ENCODE results near the gene MBD3L3. TPM values are rescaled to one million over a fixed set of nuclear protein-coding genes. Genes with fewer than 3 reads are reported as not detected.
"Not testable (repeated sequence)": the region's sequence is repeated elsewhere in the genome, so short reads cannot be mapped to it uniquely, and the experiment has no call there.

Gene MBD3L3
- total RNA-seq, 2 experiments from 2014 or later: not detected

DNA sequence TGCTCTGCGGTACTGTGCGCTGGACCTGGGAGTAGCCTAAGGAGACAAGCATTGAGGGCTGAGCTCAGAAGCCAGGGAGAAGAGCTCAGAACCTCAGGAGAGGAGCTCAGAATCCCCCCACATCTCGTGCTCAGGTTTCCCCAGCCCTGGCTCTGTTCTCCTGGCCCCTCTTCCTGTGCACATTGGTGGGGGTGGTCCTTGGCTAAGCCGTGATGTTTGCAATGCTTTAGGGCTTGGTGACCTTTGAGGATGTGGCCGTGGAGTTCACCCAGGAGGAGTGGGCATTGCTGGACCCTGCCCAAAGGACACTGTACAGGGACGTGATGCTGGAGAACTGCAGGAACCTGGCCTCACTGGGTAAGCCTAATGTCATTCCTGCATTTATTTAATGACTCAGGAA lies 17.7 kb upstream of the MBD3L3 start:
- no peak for ATAC-seq
- H3K4me1 Mint-ChIP-seq (ENCODE audit: low read depth): peaks cover 5% of the 10 kb centered on the region
- CTCF ChIA-PET: no interaction called here

DNA sequence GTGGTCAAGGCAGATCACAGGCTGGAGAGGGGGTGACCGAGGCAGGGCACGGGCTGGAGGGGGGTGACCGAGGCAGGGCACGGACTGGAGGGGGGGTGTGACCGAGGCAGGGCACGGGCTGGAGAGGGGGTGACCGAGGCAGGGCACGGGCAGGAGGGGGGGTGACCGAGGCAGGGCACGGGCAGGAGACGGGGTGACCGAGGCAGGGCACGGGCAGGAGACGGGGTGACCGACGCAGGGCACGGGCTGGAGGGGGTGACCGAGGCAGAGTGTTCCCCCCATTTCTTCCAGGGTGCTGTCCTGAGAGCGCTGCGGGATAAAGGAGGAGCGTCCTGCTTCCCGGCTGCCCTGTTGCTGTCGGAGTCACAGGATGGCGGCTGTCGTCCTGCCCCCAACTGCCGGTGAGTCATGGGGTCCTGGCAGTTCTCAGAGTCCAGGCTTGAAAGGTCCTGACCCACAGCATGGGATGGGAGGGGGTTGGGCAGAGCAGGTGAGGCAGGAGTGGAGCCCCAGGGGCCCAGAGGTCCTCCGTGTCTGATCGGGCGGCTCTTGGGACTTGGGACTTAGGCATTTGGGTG lies 16.3 kb upstream of the MBD3L3 start:
- H3K9me3 Mint-ChIP-seq (ENCODE audit: insufficient read depth): peaks cover 23% of the 10 kb centered on the region
- no peak for DNase-seq
- no peak for ATAC-seq
- peaks cover 88% of the 10 kb centered on the region for H3K36me3 Mint-ChIP-seq (ENCODE audit: low read depth)
- CTCF ChIA-PET: no interaction called here
- POLR2A ChIA-PET: no interaction called here
- H3K4me1 Mint-ChIP-seq (ENCODE audit: low read depth): peaks cover 15% of the 10 kb centered on the region
- H3K27me3 Mint-ChIP-seq (ENCODE audit: low read depth): no peaks in the 10 kb centered on the region
- no peak overlapping the region for H3K27ac Mint-ChIP-seq
- H3K4me3 Mint-ChIP-seq: no peak overlapping the region

More for the DNA sequence above, 17.7 kb upstream of the MBD3L3 start:
- no peak overlapping the region for H3K4me3 Mint-ChIP-seq
- H3K9me3 Mint-ChIP-seq (ENCODE audit: insufficient read depth): peaks cover 33% of the 10 kb centered on the region
- H3K27me3 Mint-ChIP-seq (ENCODE audit: low read depth): no peaks in the 10 kb centered on the region
- no peak for DNase-seq
- no peak overlapping the region for H3K27ac Mint-ChIP-seq
- POLR2A ChIA-PET: no interaction called here
- peaks cover 89% of the 10 kb centered on the region for H3K36me3 Mint-ChIP-seq (ENCODE audit: low read depth)

DNA sequence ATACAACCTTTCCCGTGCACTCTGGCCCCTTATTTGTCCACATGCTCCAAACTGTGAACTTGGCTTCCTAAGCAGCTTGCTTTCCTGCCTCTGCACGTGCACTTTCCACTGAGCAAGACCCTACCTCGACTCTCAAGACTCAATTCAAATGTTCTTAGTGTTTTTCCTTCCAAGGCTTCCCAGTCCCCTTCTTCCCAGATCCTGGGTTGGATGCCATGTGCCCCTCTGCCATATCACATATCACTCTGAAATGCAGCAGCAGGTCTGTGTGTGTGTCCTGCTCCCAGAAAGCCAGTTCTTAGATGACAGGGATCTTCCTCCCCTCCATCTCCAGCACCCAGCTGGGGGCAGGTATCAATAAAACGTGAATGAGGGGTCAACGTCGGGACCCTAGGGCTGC lies 14.1 kb upstream of the MBD3L3 start:
- POLR2A ChIA-PET: no interaction called here
- no peaks in the 10 kb centered on the region for H3K27me3 Mint-ChIP-seq (ENCODE audit: low read depth)
- H3K36me3 Mint-ChIP-seq (ENCODE audit: low read depth): peaks cover 67% of the 10 kb centered on the region
- CTCF ChIA-PET: interaction anchor here (0.8 kb wide), 1 partner anchor 123 kb away, joined by 3 read pairs; no protein-coding TSS in a partner anchor
- H3K4me3 Mint-ChIP-seq: no peak overlapping the region
- peaks cover 20% of the 10 kb centered on the region for H3K4me1 Mint-ChIP-seq (ENCODE audit: low read depth)
- H3K27ac Mint-ChIP-seq: no peak overlapping the region
- H3K9me3 Mint-ChIP-seq (ENCODE audit: insufficient read depth): peaks cover 5% of the 10 kb centered on the region
- DNase-seq (no peak), ATAC-seq (no peak)

DNA sequence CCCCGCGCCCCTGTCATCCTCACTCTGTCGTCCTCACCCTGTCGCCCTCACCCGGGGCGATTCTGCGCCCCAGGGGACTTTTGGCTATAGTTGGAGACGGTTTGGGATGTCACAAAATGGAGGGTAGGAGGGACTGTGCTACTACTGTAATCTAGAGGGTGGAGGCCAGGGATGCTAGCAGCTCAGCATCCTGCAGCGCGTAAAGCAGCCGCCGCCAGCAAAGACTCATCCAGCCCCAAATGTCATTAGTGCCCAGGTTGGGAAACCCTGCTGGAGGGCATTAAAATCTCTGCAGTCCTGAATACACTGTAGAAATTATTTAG lies 11.4 kb upstream of the MBD3L3 start:
- ATAC-seq (no peak), DNase-seq (no peak)
- ChIA-PET POLR2A (interaction anchor here (0.5 to 2.8 kb wide), 10 partner anchors 10 to 279 kb away, joined by 3 to 23 read pairs (median 3); partner anchors contain the start of gene ARHGEF18), CTCF (interaction anchor here (1.2 to 1.5 kb wide), 6 partner anchors 14 to 282 kb away, joined by 3 to 6 read pairs (median 4); no protein-coding TSS in a partner anchor)
- Mint-ChIP-seq H3K4me1 (ENCODE audit: low read depth) (peaks cover 20% of the 10 kb centered on the region), H3K4me3 (peak overlapping the region; percentile 92), H3K36me3 (ENCODE audit: low read depth) (peaks cover 41% of the 10 kb centered on the region), H3K27me3 (ENCODE audit: low read depth) (no peaks in the 10 kb centered on the region), H3K9me3 (ENCODE audit: insufficient read depth) (no peaks in the 10 kb centered on the region), H3K27ac (peak overlapping the region; percentile 97)

DNA sequence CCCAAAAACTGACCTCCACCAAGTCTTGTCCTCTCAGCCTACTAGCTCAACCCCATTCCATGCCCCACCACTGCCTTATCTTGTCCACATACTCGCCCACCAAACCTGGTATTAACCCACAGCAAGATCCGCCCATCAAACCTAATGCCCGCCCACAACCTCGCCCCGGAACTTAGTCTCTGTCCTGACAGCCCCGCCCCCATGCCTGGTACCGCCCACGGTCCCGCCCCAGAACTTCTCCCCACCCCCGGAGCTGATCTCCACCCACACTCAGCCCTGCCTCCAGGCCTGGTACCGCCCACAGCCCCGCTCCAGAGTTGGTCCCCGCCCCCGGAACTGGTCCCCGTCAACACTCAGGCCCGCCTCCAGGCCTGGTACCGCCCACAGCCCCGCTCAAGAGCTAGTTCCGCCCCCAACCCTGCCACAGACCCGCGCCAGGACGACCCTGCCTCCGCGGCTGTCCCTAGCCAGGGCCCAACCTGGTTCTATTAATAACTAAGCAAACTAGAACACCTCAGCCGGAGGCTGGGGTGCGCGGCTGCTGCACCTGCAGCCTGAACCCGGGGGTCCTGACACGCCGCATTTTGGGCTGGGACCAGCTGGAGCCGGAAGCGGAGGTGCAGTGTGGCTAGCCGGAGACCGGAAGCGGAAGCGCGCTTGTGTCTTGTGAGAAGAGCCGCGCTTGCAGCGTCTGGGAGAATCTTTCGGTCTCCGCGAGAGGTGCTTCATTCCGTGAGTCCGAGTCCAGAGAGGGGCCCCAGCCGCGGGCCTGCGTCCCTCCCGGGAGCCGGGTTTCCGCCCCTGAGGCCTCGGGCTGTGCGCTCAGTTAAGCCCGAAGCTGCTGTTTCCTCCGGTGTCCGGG lies 10.8 kb upstream of the MBD3L3 start, which contains the start of gene ZNF557:
ZNF557 (plus strand) TSS at position 662 of the 862 bp plus-strand sequence. CDS start 5,372 bp downstream, outside the sequence.
- H3K36me3 Mint-ChIP-seq (ENCODE audit: low read depth): peaks cover 35% of the 10 kb centered on the region
- H3K27ac Mint-ChIP-seq: peak within 1 kb of the TSS; percentile 97
- H3K9me3 Mint-ChIP-seq (ENCODE audit: insufficient read depth): no peaks in the 10 kb centered on the region
- peak; percentile 96 for ATAC-seq
- DNase-seq: peak; percentile 99
- peak within 1 kb of the TSS; percentile 92 for H3K4me3 Mint-ChIP-seq
- H3K4me1 Mint-ChIP-seq (ENCODE audit: low read depth): peaks cover 18% of the 10 kb centered on the region
- POLR2A ChIA-PET: interaction anchor here (0.6 to 2.8 kb wide), 10 partner anchors 11 to 874 kb away, joined by 3 to 23 read pairs (median 3); partner anchors contain the start of genes ARHGEF18 and TIMM44
- H3K27me3 Mint-ChIP-seq (ENCODE audit: low read depth): no peaks in the 10 kb centered on the region
- CTCF ChIA-PET: interaction anchor here (0.9 to 1.5 kb wide), 9 partner anchors 14 to 330 kb away, joined by 3 to 6 read pairs (median 3); no protein-coding TSS in a partner anchor

DNA sequence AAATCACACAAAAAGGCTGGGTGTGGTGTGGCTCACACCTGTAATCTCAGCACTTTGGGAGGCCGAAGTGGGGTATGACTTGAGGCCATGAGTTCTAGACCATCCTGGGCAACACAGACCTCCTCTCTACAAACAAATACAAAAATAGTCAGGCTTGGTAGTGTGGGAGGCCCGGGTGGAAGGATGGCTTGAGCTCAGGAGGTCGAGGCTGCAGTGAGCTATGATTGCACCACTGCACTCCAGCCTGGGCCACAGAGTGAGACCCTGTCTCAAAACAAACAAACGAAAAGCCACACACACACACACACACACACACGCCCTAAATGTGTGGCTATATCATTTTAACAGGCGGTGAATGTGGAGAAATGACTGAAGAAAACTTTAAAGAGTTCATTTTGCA lies 10.1 kb upstream of the MBD3L3 start:
- peaks cover 17% of the 10 kb centered on the region for H3K4me1 Mint-ChIP-seq (ENCODE audit: low read depth)
- ChIA-PET POLR2A (interaction anchor here (0.7 to 2.8 kb wide), 3 partner anchors 31 to 875 kb away, joined by 3 to 23 read pairs (median 3); partner anchors contain the start of gene TIMM44), CTCF (interaction anchor here (0.9 to 1.5 kb wide), 7 partner anchors 15 to 330 kb away, joined by 3 to 6 read pairs (median 3); no protein-coding TSS in a partner anchor)
- peak overlapping the region; percentile 97 for H3K27ac Mint-ChIP-seq
- H3K9me3 Mint-ChIP-seq (ENCODE audit: insufficient read depth): no peaks in the 10 kb centered on the region
- peaks cover 28% of the 10 kb centered on the region for H3K36me3 Mint-ChIP-seq (ENCODE audit: low read depth)
- peak overlapping the region; percentile 92 for H3K4me3 Mint-ChIP-seq
- DNase-seq (no peak), ATAC-seq (no peak)
- H3K27me3 Mint-ChIP-seq (ENCODE audit: low read depth): no peaks in the 10 kb centered on the region

DNA sequence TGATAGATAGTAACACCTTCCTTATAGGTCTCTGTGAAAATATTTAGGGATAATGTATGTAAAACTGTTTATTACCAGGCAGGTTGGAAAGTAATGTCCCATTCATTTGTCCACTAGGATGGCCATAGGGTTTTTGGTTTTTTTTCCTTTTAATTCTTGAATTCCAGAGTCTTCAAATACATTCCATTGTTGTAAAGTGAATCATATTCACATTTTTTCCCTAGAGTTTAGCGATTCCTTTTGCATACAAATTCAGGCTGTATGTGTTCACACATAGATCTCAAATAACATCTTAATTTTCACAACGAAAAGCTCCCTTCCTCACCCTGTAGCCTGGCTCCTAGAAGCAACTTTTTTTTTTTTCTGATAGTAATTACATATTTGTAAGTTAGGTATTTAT lies 9.2 kb upstream of the MBD3L3 start:
- Mint-ChIP-seq H3K36me3 (ENCODE audit: low read depth) (peaks cover 22% of the 10 kb centered on the region), H3K4me3 (no peak overlapping the region), H3K9me3 (ENCODE audit: insufficient read depth) (no peaks in the 10 kb centered on the region), H3K27me3 (ENCODE audit: low read depth) (no peaks in the 10 kb centered on the region), H3K4me1 (ENCODE audit: low read depth) (peaks cover 17% of the 10 kb centered on the region), H3K27ac (no peak overlapping the region)
- no peak for ATAC-seq
- DNase-seq: no peak
- CTCF ChIA-PET: interaction anchor here (0.6 kb wide), 1 partner anchor 296 kb away, joined by 3 read pairs; no protein-coding TSS in a partner anchor
- POLR2A ChIA-PET: interaction anchor here (0.7 kb wide), 1 partner anchor 125 kb away, joined by 3 read pairs; no protein-coding TSS in a partner anchor

DNA sequence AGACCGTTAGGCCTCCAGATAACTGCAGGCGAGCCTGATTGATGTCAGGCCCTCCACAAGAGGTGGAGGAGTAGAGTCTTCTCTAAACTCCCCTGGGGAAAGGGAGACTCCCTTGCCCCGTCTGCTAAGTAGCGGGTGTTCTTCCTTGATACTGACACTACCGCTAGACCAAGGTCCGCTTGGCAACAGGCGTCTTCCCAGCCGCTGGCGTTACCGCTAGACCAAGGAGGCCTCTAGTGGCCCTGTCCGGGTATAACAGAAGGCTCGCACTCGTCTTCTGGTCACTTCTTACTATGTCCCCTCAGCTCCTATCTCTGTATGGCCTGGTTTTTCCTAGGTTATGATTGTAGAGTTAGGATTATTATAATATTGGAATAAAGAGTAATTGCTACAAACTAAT lies 8.6 kb upstream of the MBD3L3 start:
- CTCF ChIA-PET: interaction anchor here (0.6 kb wide), 1 partner anchor 296 kb away, joined by 3 read pairs; no protein-coding TSS in a partner anchor

DNA sequence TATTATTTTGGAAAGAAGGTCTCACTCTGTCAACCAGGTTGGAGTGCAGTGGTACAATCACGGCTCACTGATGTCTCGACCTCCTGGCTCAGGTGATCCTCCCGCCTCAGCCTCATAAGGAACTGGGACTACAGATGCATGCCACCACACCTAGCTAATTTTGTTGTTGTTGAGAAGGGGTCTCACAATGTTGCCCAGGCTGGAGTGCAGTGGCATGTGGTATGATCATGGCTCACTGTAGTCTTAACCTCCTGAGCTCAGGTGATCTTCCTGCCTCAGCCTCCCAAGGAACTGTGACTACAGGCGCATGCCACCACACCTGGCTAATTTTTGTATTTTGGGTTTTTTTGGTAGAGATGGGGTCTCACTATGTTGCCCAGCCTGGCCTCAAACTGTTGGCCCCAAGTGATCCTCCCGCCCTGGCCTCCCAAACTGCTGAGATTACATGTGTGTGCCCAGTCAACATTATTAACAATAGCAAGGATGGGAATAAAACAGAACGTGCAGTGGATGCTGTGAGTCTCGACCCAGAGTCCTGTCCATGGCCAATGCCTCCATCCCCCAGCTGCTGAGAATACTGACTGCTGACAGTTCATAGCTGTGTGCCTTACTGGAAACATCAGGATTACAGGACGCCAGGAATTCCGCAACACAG lies 5.4 kb upstream of the MBD3L3 start:
- ChIA-PET CTCF (no interaction called here), POLR2A (no interaction called here)
- peak; percentile 37 for DNase-seq
- peak; percentile 61 for ATAC-seq
- Mint-ChIP-seq H3K27ac (no peak overlapping the region), H3K4me3 (no peak overlapping the region), H3K4me1 (ENCODE audit: low read depth) (peaks cover 3% of the 10 kb centered on the region), H3K9me3 (ENCODE audit: insufficient read depth) (no peaks in the 10 kb centered on the region), H3K36me3 (ENCODE audit: low read depth) (no peaks in the 10 kb centered on the region), H3K27me3 (ENCODE audit: low read depth) (no peaks in the 10 kb centered on the region)

More for the DNA sequence above, 8.6 kb upstream of the MBD3L3 start:
- not testable (repeated sequence) for H3K27ac Mint-ChIP-seq; H3K4me3 Mint-ChIP-seq; H3K9me3 Mint-ChIP-seq (ENCODE audit: insufficient read depth); H3K27me3 Mint-ChIP-seq (ENCODE audit: low read depth); ATAC-seq; DNase-seq
- Mint-ChIP-seq H3K4me1 (ENCODE audit: low read depth) (peaks cover 17% of the 10 kb centered on the region), H3K36me3 (ENCODE audit: low read depth) (peaks cover 16% of the 10 kb centered on the region)
- POLR2A ChIA-PET: interaction anchor here (0.7 kb wide), 1 partner anchor 124 kb away, joined by 3 read pairs; no protein-coding TSS in a partner anchor

DNA sequence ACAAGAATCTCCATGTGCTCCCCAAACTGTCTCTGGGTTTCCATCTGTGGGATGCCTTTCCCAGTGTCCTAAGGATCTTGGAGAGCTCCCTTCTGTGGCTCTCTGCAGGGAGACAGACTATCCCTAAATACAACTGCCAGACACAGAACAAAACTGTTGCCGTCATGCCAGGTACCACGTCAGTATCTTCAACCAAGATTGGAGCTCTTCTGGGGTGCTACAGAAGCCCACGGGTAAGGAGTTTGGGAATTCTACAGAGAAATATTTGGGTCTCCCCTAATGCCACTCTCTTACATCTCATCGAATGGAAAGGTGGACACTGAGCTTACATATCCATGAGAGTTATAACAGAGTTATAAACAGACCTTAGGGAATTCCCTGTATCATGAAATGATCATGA lies 4.9 kb upstream of the MBD3L3 start:
- H3K4me3 Mint-ChIP-seq: no peak overlapping the region
- POLR2A ChIA-PET: no interaction called here
- no peaks in the 10 kb centered on the region for H3K36me3 Mint-ChIP-seq (ENCODE audit: low read depth)
- peak; percentile 43 for ATAC-seq
- no peaks in the 10 kb centered on the region for H3K9me3 Mint-ChIP-seq (ENCODE audit: insufficient read depth)
- no peaks in the 10 kb centered on the region for H3K27me3 Mint-ChIP-seq (ENCODE audit: low read depth)
- CTCF ChIA-PET: no interaction called here
- no peak for DNase-seq
- no peak overlapping the region for H3K27ac Mint-ChIP-seq
- no peaks in the 10 kb centered on the region for H3K4me1 Mint-ChIP-seq (ENCODE audit: low read depth)

DNA sequence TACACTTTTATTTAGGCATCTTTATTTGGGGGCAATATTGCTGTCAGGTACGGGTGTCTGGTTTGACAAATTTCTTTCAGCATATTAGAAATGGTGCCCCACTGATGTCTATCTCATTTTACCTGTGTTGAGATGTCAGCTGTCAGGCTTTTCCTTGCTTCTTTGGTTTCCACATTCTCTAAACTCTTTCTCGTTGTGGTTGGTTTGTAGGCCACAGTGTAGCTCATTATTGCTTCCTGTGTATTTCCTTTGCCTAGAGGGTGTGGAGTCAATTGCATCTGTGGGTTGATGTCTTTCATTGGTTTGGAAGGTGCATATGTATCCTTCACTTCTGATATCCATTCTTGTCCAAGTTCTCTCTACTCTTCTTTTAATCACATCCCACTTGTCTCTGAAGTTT lies 1.5 kb upstream of the MBD3L3 start:
- H3K9me3 Mint-ChIP-seq (ENCODE audit: insufficient read depth); H3K4me1 Mint-ChIP-seq (ENCODE audit: low read depth); H3K27ac Mint-ChIP-seq; CTCF ChIA-PET; POLR2A ChIA-PET; DNase-seq; H3K36me3 Mint-ChIP-seq (ENCODE audit: low read depth); H3K27me3 Mint-ChIP-seq (ENCODE audit: low read depth); H3K4me3 Mint-ChIP-seq: not testable (repeated sequence)
- peak; percentile 34 for ATAC-seq

Measured in activated CD8-positive, alpha-beta T cell treated with anti-CD3 and anti-CD28 coated beads, Interleukin-2, amount 10 ng/mL, durations not matched to agents 7 days and 5 days (primary cell).